H1 (cell line): Measurements from ENCODE around the gene CELF4. TPM values are rescaled to one million over a fixed set of nuclear protein-coding genes. Genes with fewer than 3 reads are reported as not detected.
A peak's percentile ranks its signal among the peaks of the same experiment; 100 is the strongest.

ENCODE experiments used
- CTCF ChIA-PET: fragments of 300-600 bp; sonication (Branson Sonifier 250); formaldehyde crosslinking; loops from one replicate; lab custom pipeline; 2021; ENCODE audit not compliant: partially characterized antibody; lab: Charles Lee
- POLR2A ChIA-PET: fragments of 300-600 bp; sonication (Branson Sonifier 250); formaldehyde crosslinking; loops from one replicate; lab custom pipeline; 2021; ENCODE audit warnings: inconsistent platforms; ENCODE audit not compliant: partially characterized antibody; lab: Charles Lee
- DNase-seq, 2 experiments: peaks; one replicate each; pipeline versions ENCODE4 v3.0.0 to v3.0.0-alpha.2; 2010 to 2022; ENCODE audit warnings: low spot score in 2 of 2, low read depth in 1 of 2, mixed read lengths in 1 of 2
- FAIRE-seq: peaks from 2 replicates; lab custom pipeline; 2011; peaks lifted over from hg19 to GRCh38; lab: Jason Lieb, UNC
- H2AFZ ChIP-seq: 2 replicates; pipeline ENCODE4 v1.8.1; 2012; ENCODE audit warnings: low read length, inconsistent platforms
- H2AK5ac ChIP-seq: 2 replicates; pipeline ENCODE4 v1.6.1; 2013; ENCODE audit warnings: low read depth, low read length
- H2BK120ac ChIP-seq: replicated peaks from 2 replicates; pipeline ENCODE3; 2013; ENCODE audit warnings: low read depth, low read length, inconsistent platforms
- H2BK12ac ChIP-seq: 2 replicates; pipeline ENCODE4 v1.6.1; 2013; ENCODE audit warnings: low read depth, low read length
- H2BK15ac ChIP-seq: 2 replicates; pipeline ENCODE4 v1.6.1; 2013; ENCODE audit warnings: low read length
- H2BK20ac ChIP-seq: 2 replicates; pipeline ENCODE4 v1.6.1; 2013; ENCODE audit warnings: low read length
- H2BK5ac ChIP-seq: 2 replicates; pipeline ENCODE4 v1.6.1; 2013; ENCODE audit warnings: low read depth, low read length
- H3K14ac ChIP-seq: 2 replicates; pipeline ENCODE4 v1.6.1; 2013; ENCODE audit warnings: inconsistent platforms; ENCODE audit not compliant: insufficient read length
- H3K18ac ChIP-seq: 2 replicates; pipeline ENCODE4 v1.6.1; 2013; ENCODE audit warnings: low read length; ENCODE audit errors: extremely low read depth
- H3K23ac ChIP-seq: 2 replicates; pipeline ENCODE4 v1.6.1; 2013; ENCODE audit warnings: inconsistent platforms; ENCODE audit not compliant: insufficient read length
- H3K23me2 ChIP-seq: 2 replicates; pipeline ENCODE4 v1.6.1; 2013; ENCODE audit warnings: low read depth, low read length
- H3K27ac ChIP-seq: 2 replicates; pipeline ENCODE4 v1.6.1; 2011; ENCODE audit warnings: low read depth, low read length, inconsistent platforms
- H3K27me3 ChIP-seq, 4 experiments: replicated peaks in 1 of 4; 1 replicate in 1 of 4; 2 replicates in 3 of 4; pipeline versions ENCODE4 v1.6.1 to v1.8.1; 2011 to 2013; ENCODE audit warnings: low read length in 3 of 4, mild to moderate bottlenecking in 3 of 4, inconsistent platforms in 2 of 4, mixed read lengths in 2 of 4, moderate library complexity in 1 of 4; ENCODE audit not compliant: control insufficient read depth in 3 of 4, insufficient read depth in 3 of 4; ENCODE audit errors: extremely low read depth in 1 of 4
- H3K36me3 ChIP-seq, 4 experiments: 2 replicates each; pipeline versions ENCODE4 v1.6.1 to v1.8.1; 2011 to 2013; ENCODE audit warnings: mild to moderate bottlenecking in 4 of 4, low read length in 3 of 4, moderate library complexity in 2 of 4, control low read depth in 1 of 4, inconsistent platforms in 1 of 4; ENCODE audit not compliant: insufficient read depth in 4 of 4, control insufficient read depth in 2 of 4
- H3K4ac ChIP-seq: replicated peaks from 2 replicates; pipeline ENCODE3; 2013; ENCODE audit warnings: low read length, low read depth, mixed read lengths, inconsistent platforms; ENCODE audit not compliant: insufficient read length
- H3K4me1 ChIP-seq, 4 experiments: replicated peaks in 1 of 4; 1 replicate in 1 of 4; 2 replicates in 3 of 4; pipeline versions ENCODE4 v1.6.1 to v1.8.1; 2011 to 2013; ENCODE audit warnings: low read length in 3 of 4, inconsistent platforms in 2 of 4, mixed read lengths in 1 of 4; ENCODE audit not compliant: insufficient read depth in 4 of 4, control insufficient read depth in 3 of 4
- H3K4me2 ChIP-seq, 2 experiments: 2 replicates each; pipeline versions ENCODE4 v1.6.1 to v1.8.1; 2011 to 2013; ENCODE audit warnings: low read depth in 2 of 2, low read length in 2 of 2, control low read depth in 1 of 2, inconsistent platforms in 1 of 2, mild to moderate bottlenecking in 1 of 2; ENCODE audit not compliant: insufficient read depth in 1 of 2
- H3K4me3 ChIP-seq, 4 experiments: fragments of 200-600, 300-600 bp in 1 of 4; sonication (generic), shearing (Covaris generic), sonication (Bioruptor Twin) in 1 of 4; 2 replicates each; pipeline versions ENCODE4 v1.5.1 to v1.8.1; 2011 to 2016; ENCODE audit warnings: low read length in 4 of 4, low read depth in 3 of 4, control low read depth in 2 of 4, inconsistent platforms in 2 of 4, mild to moderate bottlenecking in 2 of 4, mixed read lengths in 1 of 4, moderate library complexity in 1 of 4; ENCODE audit not compliant: insufficient read depth in 2 of 4; ENCODE audit errors: extremely low read depth in 1 of 4
- H3K56ac ChIP-seq: replicated peaks from 2 replicates; pipeline ENCODE3; 2013; ENCODE audit warnings: low read depth, mild to moderate bottlenecking, mixed read lengths, low read length, inconsistent platforms; ENCODE audit not compliant: insufficient read length
- H3K79me1 ChIP-seq: 2 replicates; pipeline ENCODE4 v1.6.1; 2013; ENCODE audit warnings: low read depth, low read length, control low read depth
- H3K79me2 ChIP-seq, 2 experiments: 2 replicates each; pipeline versions ENCODE4 v1.6.1 to v1.8.1; 2012 to 2013; ENCODE audit warnings: low read length in 2 of 2, mild to moderate bottlenecking in 2 of 2, inconsistent platforms in 1 of 2; ENCODE audit not compliant: insufficient read depth in 2 of 2, control insufficient read depth in 1 of 2
- H3K9ac ChIP-seq, 4 experiments: replicated peaks in 1 of 4; 1 replicate in 1 of 4; 2 replicates in 3 of 4; pipeline versions ENCODE4 v1.6.1 to v1.8.1; 2011 to 2013; ENCODE audit warnings: low read depth in 3 of 4, low read length in 3 of 4, control low read depth in 2 of 4, mild to moderate bottlenecking in 2 of 4, moderate library complexity in 2 of 4, inconsistent platforms in 1 of 4; ENCODE audit errors: extremely low read depth in 1 of 4
- H3K9me3 ChIP-seq, 2 experiments: 2 replicates each; pipeline versions ENCODE4 v1.6.1 to v1.8.1; 2012 to 2013; ENCODE audit warnings: mild to moderate bottlenecking in 2 of 2, moderate library complexity in 2 of 2, control low read depth in 1 of 2, inconsistent platforms in 1 of 2, low read depth in 1 of 2, low read length in 1 of 2, mixed read lengths in 1 of 2; ENCODE audit not compliant: insufficient read depth in 2 of 2
- H4K20me1 ChIP-seq, 2 experiments: replicated peaks in 1 of 2; 2 replicates each; pipeline versions ENCODE3 to v1.8.1; 2011 to 2013; ENCODE audit warnings: inconsistent platforms in 2 of 2, low read length in 2 of 2, mild to moderate bottlenecking in 1 of 2; ENCODE audit not compliant: insufficient read depth in 2 of 2, control insufficient read depth in 1 of 2
- H4K5ac ChIP-seq: 2 replicates; pipeline ENCODE4 v1.6.1; 2013; ENCODE audit warnings: low read length, low read depth, mixed read lengths, inconsistent platforms; ENCODE audit not compliant: insufficient read length
- H4K8ac ChIP-seq: 2 replicates; pipeline ENCODE4 v1.8.0; 2013; ENCODE audit warnings: mild to moderate bottlenecking, moderate library complexity, low read length, inconsistent platforms; ENCODE audit not compliant: insufficient read depth; ENCODE audit errors: extremely low read depth
- H4K91ac ChIP-seq: replicated peaks from 2 replicates; pipeline ENCODE3; 2013; ENCODE audit warnings: low read length, mixed read lengths, inconsistent platforms; ENCODE audit not compliant: insufficient read length
- CTBP2 ChIP-seq: IDR thresholded peaks from 2 replicates; pipeline ENCODE4 v1.7.0; 2011; ENCODE audit warnings: borderline replicate concordance, mild to moderate bottlenecking, moderate library complexity, mixed read lengths, low read length; ENCODE audit not compliant: insufficient read depth, insufficient read length
- EZH2 ChIP-seq: fragments of 200-600 bp; sonication (generic); IDR thresholded peaks from 2 replicates; pipeline ENCODE4 v1.7.1; 2012; ENCODE audit warnings: low read depth, mild to moderate bottlenecking, moderate library complexity, low read length, inconsistent platforms; ENCODE audit not compliant: severe bottlenecking
- FOSL1 ChIP-seq: IDR thresholded peaks from 2 replicates; pipeline ENCODE4 v1.6.1; 2011; ENCODE audit warnings: mild to moderate bottlenecking, low read depth, low read length, moderate library complexity; ENCODE audit not compliant: insufficient read depth
- NANOG ChIP-seq: IDR thresholded peaks from 2 replicates; pipeline ENCODE4 v1.6.1; 2011; ENCODE audit warnings: low read length, low read depth, mild to moderate bottlenecking, inconsistent platforms; ENCODE audit not compliant: insufficient read depth, poor library complexity, severe bottlenecking
- NRF1 ChIP-seq: IDR thresholded peaks from 2 replicates; pipeline ENCODE4 v1.6.1; 2011; ENCODE audit warnings: mild to moderate bottlenecking, low read depth, low read length, improper control_type of control experiment
- POU5F1 ChIP-seq: IDR thresholded peaks from 2 replicates; pipeline ENCODE4 v1.6.1; 2011; ENCODE audit warnings: low read depth, mild to moderate bottlenecking, low read length, moderate library complexity
- SAP30 ChIP-seq: fragments of 300-600 bp; sonication (generic); IDR thresholded peaks from 2 replicates; pipeline ENCODE4 v1.7.1; 2012; ENCODE audit warnings: low read length, moderate library complexity, mild to moderate bottlenecking, inconsistent platforms; ENCODE audit not compliant: insufficient read depth, insufficient replicate concordance
- SP2 ChIP-seq: IDR thresholded peaks from 2 replicates; pipeline ENCODE4 v1.6.1; 2012; ENCODE audit warnings: mild to moderate bottlenecking, low read length, inconsistent platforms
- SUZ12 ChIP-seq: fragments of 200-600 bp; sonication (generic); IDR thresholded peaks from 2 replicates; pipeline ENCODE4 v1.6.1; 2012; ENCODE audit warnings: mild to moderate bottlenecking, inconsistent platforms, low read length, moderate library complexity, mixed read lengths
- TCF12 ChIP-seq: IDR thresholded peaks from 2 replicates; pipeline ENCODE4 v1.6.1; 2011; ENCODE audit warnings: low read depth, mild to moderate bottlenecking, low read length
- YY1 ChIP-seq: IDR thresholded peaks from 2 replicates; pipeline ENCODE4 v1.6.1; 2011; ENCODE audit warnings: low read depth, mild to moderate bottlenecking, low read length
- WGBS, 2 experiments: shearing (Covaris generic) in 1 of 2; methylation state at CpG; one replicate each; pipeline versions ENCODE4 v1.1.6 to v1.1.7; 2013 to 2015; ENCODE audit warnings: low lambda C conversion rate in 2 of 2, mixed read lengths in 2 of 2, inconsistent platforms in 1 of 2, low coverage in 1 of 2, missing lambda C conversion rate in 1 of 2; ENCODE audit not compliant: insufficient replicate concordance in 2 of 2, insufficient coverage in 1 of 2, insufficient read length in 1 of 2; ENCODE audit errors: extremely low coverage in 1 of 2, missing lambda C conversion rate in 1 of 2; 5-methylcytosine and 5-hydroxymethylcytosine counted together
- polyA plus RNA-seq, 7 experiments: library from polyadenylated mRNA; depleted of rRNA in 3 of 7; stranded (reverse) in 5 of 7; unstranded in 2 of 7; fragments of >200 nt in 5 of 7; fragments of 200-250 nt in 2 of 7; gene quantifications; 1 replicate in 5 of 7; 2 replicates in 1 of 7; 4 replicates in 1 of 7; pipeline versions ENCODE4 v1.2.1 to v1.2.3, GENCODE V29; 2011 to 2013; ENCODE audit warnings: missing spikeins in 2 of 7, mixed read lengths in 2 of 7
- total RNA-seq: library from RNA; stranded (reverse); fragmentation: NEBNext Ultra II Directional; extraction: Animal tissue kit (Norgen Biotek cat#: 25700); gene quantifications from 2 replicates; pipeline ENCODE4 v1.2.1, GENCODE V29; 2021

Gene CELF4
- total and polyA plus RNA-seq, 2 of the 8 experiments (the other 6 are each of a cell fraction or from before 2014, with no cell fraction given): 1.6 to 3.4 TPM

DNA sequence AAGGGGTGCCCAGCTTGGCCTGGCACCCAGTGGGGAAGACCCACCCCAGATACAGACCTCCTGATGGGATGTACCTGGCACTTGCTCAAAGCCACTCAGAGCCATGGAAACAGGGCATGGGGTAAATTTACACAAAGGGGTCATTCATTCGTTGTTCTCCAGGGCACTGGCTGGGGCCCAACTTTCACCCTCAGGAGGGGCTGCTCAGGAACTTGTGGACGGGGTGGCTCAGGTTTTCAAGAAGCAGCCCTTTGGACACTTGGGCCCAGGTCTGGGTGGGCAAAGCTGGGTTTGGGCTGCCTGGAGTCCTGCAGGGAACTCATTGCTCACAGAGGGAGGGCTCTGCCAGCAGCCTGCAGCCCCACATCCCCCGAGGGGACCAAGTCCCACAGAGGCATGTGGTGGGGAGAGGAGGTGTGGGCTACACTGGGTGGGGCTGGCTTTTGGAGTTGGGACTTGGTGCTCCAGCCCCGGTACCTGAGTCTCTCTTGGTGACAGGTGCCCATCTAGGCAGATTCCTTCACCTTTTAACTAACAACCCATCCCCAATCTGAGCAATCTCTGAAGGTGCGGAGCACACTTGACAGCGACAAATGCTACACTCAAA lies 172.3 kb downstream of the CELF4 start:
- H2AK5ac ChIP-seq: peak overlapping the region; percentile 96; the same call in 1 of the 2 replicates
- H3K27me3 ChIP-seq: peaks cover 4 to 43% (median 27%) of the 10 kb centered on the region in 4 experiments
- no peak overlapping the region for H2AFZ ChIP-seq
- peak overlapping the region; percentile 15 for H3K4ac ChIP-seq
- H4K20me1 ChIP-seq: peaks cover 0 to 2% of the 10 kb centered on the region in 2 experiments
- no peaks in the 10 kb centered on the region for H3K79me2 ChIP-seq
- CTCF ChIA-PET: interaction anchor here (1.0 to 3.5 kb wide), 9 partner anchors 16 to 144 kb away, joined by 3 to 19 read pairs (median 3); no protein-coding TSS in a partner anchor
- H3K9me3 ChIP-seq: peaks cover 10 to 13% of the 10 kb centered on the region in 2 experiments; a peak in 3 of 4 replicates
- POLR2A ChIA-PET: interaction anchor here (0.7 kb wide), 1 partner anchor 28 kb away, joined by 3 read pairs; no protein-coding TSS in a partner anchor
- FAIRE-seq (no peak), DNase-seq (no peak)
- peak overlapping the region; percentile 75; the same call in 1 of the 2 replicates for H2BK12ac ChIP-seq
- H2BK20ac ChIP-seq: 0 out of 2 replicates have a peak overlapping the region, but pooled peaks have one; percentile 72
- H3K79me1 ChIP-seq: no peaks in the 10 kb centered on the region; the same call in 1 of the 2 replicates
- no peak overlapping the region for H3K9ac ChIP-seq
- peaks cover 0 to 17% (median 14%) of the 10 kb centered on the region in 4 experiments; a peak in 6 of 7 replicates for H3K4me1 ChIP-seq
- peak overlapping the region; percentile 11 to 58 (median 32); a peak in 6 of 8 replicates for H3K4me3 ChIP-seq
- no peak overlapping the region for H4K5ac ChIP-seq
- H4K8ac ChIP-seq: no peak overlapping the region
- H3K14ac ChIP-seq: no peak overlapping the region
- H2BK5ac ChIP-seq: peak overlapping the region; percentile 39; the same call in 1 of the 2 replicates
- WGBS, 2 experiments: 28% methylated on average over 6 of the region's 6 CpGs; no CpG with 5 or more reads in 1 of the 2 experiments
- H3K18ac ChIP-seq: no peak overlapping the region; the same call in 1 of the 2 replicates
- H3K23me2 ChIP-seq: peaks cover 2% of the 10 kb centered on the region; the same call in 1 of the 2 replicates
- peak overlapping the region; percentile 80 to 81 for H3K4me2 ChIP-seq
- no peak overlapping the region for H4K91ac ChIP-seq
- H3K36me3 ChIP-seq: no peaks in the 10 kb centered on the region
- H2BK15ac ChIP-seq: 0 out of 2 replicates have a peak overlapping the region, but pooled peaks have one; percentile 81
- H3K56ac ChIP-seq: no peak overlapping the region
- H3K27ac ChIP-seq: no peak overlapping the region
- no peak overlapping the region for H3K23ac ChIP-seq
- H2BK120ac ChIP-seq: no peak overlapping the region
- TF ChIP-seq EZH2 (no peak), TCF12 (no peak), YY1 (no peak), SP2 (no peak), SAP30 (no peak), SUZ12 (no peak), POU5F1 (no peak), NRF1 (no peak), FOSL1 (no peak), CTBP2 (no peak), NANOG (no peak)
